Sigmoid colon (tissue), 4 donors: ENCODE measurements around the gene FBH1.

ENCODE experiments used
- EP300 ChIP-seq, 4 donors: sonication (generic); formaldehyde crosslinking; IDR thresholded peaks; one replicate each; pipeline ENCODE4 v1.6.1; 2017; ENCODE audit warnings: antibody characterized with exemption in 4 of 4
- POLR2AphosphoS5 ChIP-seq, 4 donors: sonication (generic); formaldehyde crosslinking; IDR thresholded peaks; one replicate each; pipeline ENCODE4 v1.6.1; 2017; ENCODE audit warnings: antibody characterized with exemption in 4 of 4
- TF ChIP-seq, protein P1 (sequence below), 4 experiments: fragments of 450-650 bp in 3 of 4; fragments of 200-600 bp in 1 of 4; IDR thresholded peaks; one replicate each; pipeline ENCODE4 v1.5.1; 2016 to 2019; ENCODE audit warnings: antibody characterized with exemption in 4 of 4, mild to moderate bottlenecking in 3 of 4, moderate library complexity in 2 of 4

GRCh38 chr10:5942474-5942873, 52.4 kb downstream of the FBH1 start:
- TF ChIP-seq, protein P1, sequence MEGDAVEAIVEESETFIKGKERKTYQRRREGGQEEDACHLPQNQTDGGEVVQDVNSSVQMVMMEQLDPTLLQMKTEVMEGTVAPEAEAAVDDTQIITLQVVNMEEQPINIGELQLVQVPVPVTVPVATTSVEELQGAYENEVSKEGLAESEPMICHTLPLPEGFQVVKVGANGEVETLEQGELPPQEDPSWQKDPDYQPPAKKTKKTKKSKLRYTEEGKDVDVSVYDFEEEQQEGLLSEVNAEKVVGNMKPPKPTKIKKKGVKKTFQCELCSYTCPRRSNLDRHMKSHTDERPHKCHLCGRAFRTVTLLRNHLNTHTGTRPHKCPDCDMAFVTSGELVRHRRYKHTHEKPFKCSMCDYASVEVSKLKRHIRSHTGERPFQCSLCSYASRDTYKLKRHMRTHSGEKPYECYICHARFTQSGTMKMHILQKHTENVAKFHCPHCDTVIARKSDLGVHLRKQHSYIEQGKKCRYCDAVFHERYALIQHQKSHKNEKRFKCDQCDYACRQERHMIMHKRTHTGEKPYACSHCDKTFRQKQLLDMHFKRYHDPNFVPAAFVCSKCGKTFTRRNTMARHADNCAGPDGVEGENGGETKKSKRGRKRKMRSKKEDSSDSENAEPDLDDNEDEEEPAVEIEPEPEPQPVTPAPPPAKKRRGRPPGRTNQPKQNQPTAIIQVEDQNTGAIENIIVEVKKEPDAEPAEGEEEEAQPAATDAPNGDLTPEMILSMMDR (IDR thresholded peaks at IDR 0.05) = no peak
- no peak for TF ChIP-seq EP300 (IDR thresholded peaks at IDR 0.05)
- peak in 1 of 4 donors; percentile 18 for TF ChIP-seq POLR2AphosphoS5 (IDR thresholded peaks at IDR 0.05)
